ENCODE data around the gene CHP2.
"Not testable (repeated sequence)": the region's sequence is repeated elsewhere in the genome, so short reads cannot be mapped to it uniquely, and the experiment has no call there.

Gene CHP2

DNA sequence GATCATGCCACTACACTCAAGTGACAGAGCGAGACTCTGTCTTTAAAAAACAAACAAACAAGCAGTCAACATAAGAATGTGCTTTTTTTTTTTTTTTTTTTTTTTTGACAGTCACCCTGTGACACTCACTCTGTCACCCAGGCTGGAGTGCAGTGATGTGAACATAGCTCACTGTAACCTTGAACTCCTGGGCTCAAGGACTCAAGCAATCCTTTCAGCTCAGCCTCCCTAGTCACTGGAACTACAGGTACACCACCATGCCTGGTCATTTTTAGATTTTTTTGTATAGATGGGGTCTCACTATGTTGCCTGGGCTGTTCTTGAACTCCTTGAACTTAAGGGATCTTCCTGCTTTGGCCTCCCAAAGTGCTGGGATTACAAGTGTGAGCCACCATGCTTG, 15.3 kb upstream of the CHP2 start:
- H3K27me3 ChIP-seq (ENCODE audit: insufficient read depth, low read depth, severe bottlenecking) = no peaks in the 10 kb centered on the region
- H3K27ac ChIP-seq = no peak overlapping the region
- no peaks in the 10 kb centered on the region for H3K36me3 ChIP-seq
- H3K9me3 ChIP-seq (ENCODE audit: severe bottlenecking) = no peaks in the 10 kb centered on the region
- DNase-seq = no peak
- no peak for TF ChIP-seq CTCF (IDR thresholded peaks at IDR 0.05; ENCODE audit: low read depth, low read length)
- H3K4me3 ChIP-seq (ENCODE audit: low read depth, low read length) = no peak overlapping the region

- H3K9me3 ChIP-seq (ENCODE audit: severe bottlenecking) = peaks cover 2% of the 10 kb centered on the region
- no peak overlapping the region for H3K4me3 ChIP-seq (ENCODE audit: low read depth, low read length)
- no peaks in the 10 kb centered on the region for H3K36me3 ChIP-seq
- no peak overlapping the region for H3K27ac ChIP-seq
- no peak for TF ChIP-seq CTCF (IDR thresholded peaks at IDR 0.05; ENCODE audit: low read depth, low read length)
- no peak for DNase-seq
- peaks cover 4% of the 10 kb centered on the region for H3K27me3 ChIP-seq (ENCODE audit: insufficient read depth, low read depth, severe bottlenecking)
These were observed 13.0 kb upstream of the CHP2 start for GRCh38 chr16:23741675-23742303.

GRCh38 chr16:23742766-23743165, 12.1 kb upstream of the CHP2 start:
- peaks cover 2% of the 10 kb centered on the region for H3K9me3 ChIP-seq (ENCODE audit: severe bottlenecking)
- no peaks in the 10 kb centered on the region for H3K36me3 ChIP-seq
- TF ChIP-seq CTCF (IDR thresholded peaks at IDR 0.05; ENCODE audit: low read depth, low read length) = peak; percentile 9; the same call in 1 of the 2 replicates
- H3K4me3 ChIP-seq (ENCODE audit: low read depth, low read length) = no peak overlapping the region
- H3K27me3 ChIP-seq (ENCODE audit: insufficient read depth, low read depth, severe bottlenecking) = peaks cover 4% of the 10 kb centered on the region
- no peak overlapping the region for H3K27ac ChIP-seq
- no peak for DNase-seq

- Histone ChIP-seq H3K9me3 (ENCODE audit: severe bottlenecking) (peaks cover 2% of the 10 kb centered on the region), H3K4me3 (ENCODE audit: low read depth, low read length) (no peak overlapping the region), H3K27ac (no peak overlapping the region), H3K27me3 (ENCODE audit: insufficient read depth, low read depth, severe bottlenecking) (peaks cover 7% of the 10 kb centered on the region), H3K36me3 (no peaks in the 10 kb centered on the region)
- TF ChIP-seq CTCF (IDR thresholded peaks at IDR 0.05; ENCODE audit: low read depth, low read length) = no peak
- DNase-seq = no peak
These were observed 9.6 kb upstream of the CHP2 start for GRCh38 chr16:23745263-23745662.

DNA sequence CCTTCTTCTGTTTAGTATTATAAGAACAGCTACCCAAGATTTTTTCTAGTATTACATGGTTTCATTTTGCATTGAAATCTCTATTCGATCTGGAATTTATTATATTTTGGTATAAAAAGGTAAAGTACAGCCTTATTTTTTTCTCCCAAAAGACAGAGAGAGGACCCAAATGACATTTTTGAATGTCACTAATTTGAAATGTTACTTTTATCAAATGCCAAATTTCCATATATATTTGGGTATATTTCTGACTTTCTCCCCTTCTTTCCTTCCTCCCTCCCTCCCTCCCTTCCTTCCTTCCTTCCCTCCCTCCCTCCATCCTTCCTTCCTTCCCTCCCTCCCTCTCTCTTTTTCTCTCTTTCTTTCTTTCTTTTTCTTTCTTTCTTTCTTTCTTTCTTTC, 6.2 kb upstream of the CHP2 start:
- H3K27ac ChIP-seq = no peak overlapping the region
- H3K9me3 ChIP-seq (ENCODE audit: severe bottlenecking) = peaks cover 2% of the 10 kb centered on the region
- no peaks in the 10 kb centered on the region for H3K36me3 ChIP-seq
- H3K4me3 ChIP-seq (ENCODE audit: low read depth, low read length) = no peak overlapping the region
- DNase-seq = no peak
- peaks cover 7% of the 10 kb centered on the region for H3K27me3 ChIP-seq (ENCODE audit: insufficient read depth, low read depth, severe bottlenecking)
- TF ChIP-seq CTCF (IDR thresholded peaks at IDR 0.05; ENCODE audit: low read depth, low read length) = no peak

GRCh38 chr16:23751053-23751452, 3.8 kb upstream of the CHP2 start:
- peaks cover 12% of the 10 kb centered on the region for H3K27me3 ChIP-seq (ENCODE audit: insufficient read depth, low read depth, severe bottlenecking)
- not testable (repeated sequence) for H3K9me3 ChIP-seq (ENCODE audit: severe bottlenecking); H3K27ac ChIP-seq; H3K36me3 ChIP-seq; DNase-seq; H3K4me3 ChIP-seq (ENCODE audit: low read depth, low read length)

Measured in WERI-Rb-1 (cell line).